ENCODE measurements around the gene TP73.

DNA sequence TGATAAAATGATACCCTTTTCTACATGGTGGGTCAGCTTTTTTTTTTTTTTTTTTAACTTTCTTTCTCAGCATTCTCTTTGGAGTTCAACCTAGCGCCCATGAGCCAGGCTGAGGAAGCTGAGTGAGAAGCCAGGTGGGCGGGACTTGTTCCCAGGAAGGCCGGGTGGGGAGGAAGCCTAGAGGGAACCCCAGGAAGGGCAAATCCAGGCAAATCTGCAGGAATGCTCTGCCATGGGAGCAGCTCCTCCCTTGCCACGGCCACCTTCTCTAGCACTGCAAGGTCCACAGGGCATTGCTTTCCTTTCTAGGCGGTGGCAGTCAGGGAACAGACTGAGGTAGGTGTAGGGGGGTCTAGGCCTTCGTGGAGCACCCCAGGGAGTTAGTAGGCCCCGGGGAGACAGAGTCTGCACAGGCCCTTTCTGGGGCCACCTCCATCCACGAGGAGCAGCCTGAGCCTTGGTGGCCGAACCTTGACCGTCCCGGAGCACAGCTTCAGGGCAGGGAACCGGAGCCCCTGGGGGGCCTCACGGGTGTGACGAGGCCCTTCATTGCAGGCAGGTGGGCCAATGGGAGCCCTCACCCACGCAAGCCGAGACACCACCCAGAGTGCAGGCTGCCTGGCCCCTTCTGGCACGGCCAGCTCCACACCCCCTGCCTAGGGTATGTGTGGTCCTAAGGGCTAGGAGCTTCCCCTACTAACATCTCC lies 81.7 kb downstream of the TP73 start:
- TF ChIP-seq EZH2 (IDR thresholded peaks at IDR 0.05; ENCODE audit: insufficient read depth, poor library complexity, severe bottlenecking) (no peak), EZH2phosphoT487 (IDR thresholded peaks at IDR 0.05; ENCODE audit: insufficient read depth, low read depth) (no peak)

All from GM23248 (cell line).